Heart right ventricle (tissue), 16 donors: ENCODE results near the gene LETMD1. TPM values are rescaled to one million over a fixed set of nuclear protein-coding genes. Genes with fewer than 3 reads are reported as not detected.

ENCODE experiments used
- ATAC-seq, 8 donors: fragments of 200-7000 bp; cut with Tn5 transposase; one replicate each; pipeline ENCODE4 v1.9.1; 2020; ENCODE audit warnings: mild to moderate bottlenecking in 8 of 8, moderate library complexity in 8 of 8, moderate number of reproducible peaks in 1 of 8
- DNase-seq, 2 donors: peaks; one replicate each; pipeline ENCODE4 v3.0.0-alpha.2; 2020
- H3K27ac ChIP-seq, 10 donors: fragments of 200-600 bp; sonication (generic) in 2 of 10; one replicate each; pipeline versions ENCODE4 v1.5.0 to v1.8.0; 2020 to 2022; ENCODE audit warnings: mild to moderate bottlenecking in 3 of 10
- H3K27me3 ChIP-seq, 7 donors: fragments of 200-600 bp; one replicate each; pipeline ENCODE4 v1.8.0; 2021 to 2022; ENCODE audit warnings: mild to moderate bottlenecking in 2 of 7
- H3K36me3 ChIP-seq, 9 donors: fragments of 200-600 bp; sonication (generic) in 1 of 9; one replicate each; pipeline versions ENCODE4 v1.5.0 to v1.8.0; 2020 to 2022; ENCODE audit warnings: mild to moderate bottlenecking in 2 of 9
- H3K4me1 ChIP-seq, 9 donors: fragments of 200-600 bp; sonication (generic) in 1 of 9; one replicate each; pipeline versions ENCODE4 v1.5.0 to v1.8.0; 2020 to 2022; ENCODE audit warnings: mild to moderate bottlenecking in 4 of 9
- H3K4me3 ChIP-seq, 10 donors: fragments of 200-600 bp; sonication (generic) in 2 of 10; one replicate each; pipeline versions ENCODE4 v1.5.0 to v1.8.0; 2020 to 2022; ENCODE audit warnings: mild to moderate bottlenecking in 7 of 10, moderate library complexity in 2 of 10
- H3K9me3 ChIP-seq, 11 donors: fragments of 200-600 bp in 10 of 11; sonication (generic) in 2 of 11; one replicate each; pipeline versions ENCODE4 v1.5.0 to v1.8.0; 2013 to 2022; ENCODE audit warnings: mild to moderate bottlenecking in 2 of 11, control low read depth in 1 of 11, moderate library complexity in 1 of 11
- CTCF ChIP-seq, 9 donors: fragments of 200-600 bp; sonication (generic) in 2 of 9; IDR thresholded peaks; one replicate each; pipeline versions ENCODE4 v1.5.0 to v1.8.0; 2021 to 2022; ENCODE audit warnings: antibody characterized with exemption in 9 of 9, mild to moderate bottlenecking in 5 of 9, moderate library complexity in 1 of 9
- WGBS, 2 donors: extraction: QIAGEN DNeasy Blood & Tissue Kit; methylation state at CpG; one replicate each; pipeline ENCODE4 v1.1.7; 2013; ENCODE audit warnings: inconsistent platforms in 1 of 2; 5-methylcytosine and 5-hydroxymethylcytosine counted together
- intact Hi-C, 10 donors: fragments of 100-400 bp; cut with DNase I; formaldehyde crosslinking; loops; one replicate each; pipeline versions ENCODE4 v1.11.1 to v1.14.2; 2022
- polyA plus RNA-seq, 2 donors: library from polyadenylated mRNA; stranded (reverse); fragments of 200-250 nt; gene quantifications; one replicate each; pipeline ENCODE4 v1.2.3, GENCODE V29; 2013
- total RNA-seq, 10 donors: library from RNA; stranded (reverse); fragmentation: NEBNext Ultra II Directional in 3 of 10; extraction: Animal tissue kit (Norgen Biotek cat#: 25700) in 3 of 10; gene quantifications; one replicate each; pipeline versions ENCODE4 v1.2.1 to v1.2.4, GENCODE V29; 2021 to 2023
- donor health status: Arrhythmogenic right ventricular cardiomyopathy.
- donor health status: ischemic (EF 13 %, LVEDD 7.1; RV severe dilation, severe dysfunction).
- donor health status: healthy with polysubstance abuse.
- donor health status: DM: no; HTN: yes; CAD: no.
- donor health status: DM: no; HTN: no; CAD: no.
- donor health status: ischemic (EF 25% LVEDD 6.9; RV normal size, moderate dysfunction).
- donor health status: ischemic (EF 25% LVEDD 5.7; RV mildly dilated, moderate dysfunction).
- donor health status: healthy.
- donor health status: DM: yes; HTN: yes; CAD: no.
- donor health status: Ischemic cardiomyopathy.
- donor health status: ischemic (EF 35%, LVEDD 5.7; RV mildly dilated, moderate dysfunction).
- donor health status: nonischemic (EF 11% LVEDD 7.7; RV severe dilation, severe dysfunction).
- donor health status: DM: yes; HTN: yes; CAD: no.
- donor health status: PGD.
- donor health status: ischemic (EF 29% LVEDD 5.4; RV normal size, mild dysfunction).
- donor health status: nonischemic (EF 23%, LVEDD 6.1; RV moderate dilation, normal function).

LETMD1 gene
- total and polyA plus RNA-seq, 12 donors, result 17.3 to 27.3 (median 22.6) TPM

DNA sequence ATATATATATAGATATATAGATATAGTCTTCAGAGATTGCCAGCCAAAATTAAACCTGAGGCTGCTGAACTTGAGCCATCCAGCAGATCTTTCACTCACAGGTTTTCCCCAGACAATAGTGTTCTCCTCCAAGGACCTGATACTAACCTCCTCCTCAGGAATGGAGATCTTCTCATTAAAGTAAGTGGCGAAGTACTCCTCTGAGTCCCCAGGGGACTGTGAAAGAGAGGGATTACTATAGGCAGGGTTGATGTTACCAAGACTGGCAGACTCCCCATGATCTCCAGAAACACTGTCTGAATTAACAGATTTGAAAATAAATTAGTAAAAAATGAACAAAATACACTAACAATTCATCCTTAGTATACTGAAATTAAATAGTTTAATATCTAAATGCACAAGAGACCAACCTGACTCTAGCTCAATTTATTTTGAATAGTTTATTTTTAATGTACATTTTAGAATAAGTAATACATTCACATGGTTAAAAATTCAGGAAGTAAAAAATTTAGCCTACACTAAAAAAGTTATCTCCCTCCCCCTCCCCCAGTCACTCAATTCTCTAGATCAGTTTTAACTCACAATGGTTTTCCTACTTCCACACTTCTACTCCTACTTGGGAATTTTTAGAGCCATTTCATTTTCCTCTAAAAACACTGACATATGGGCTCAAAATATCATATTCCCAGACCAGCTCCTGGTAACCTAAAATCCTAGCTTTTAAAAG lies 39.6 kb upstream of the LETMD1 start:
- Histone ChIP-seq H3K36me3 (peaks cover 0 to 51% (median 31%) of the 10 kb centered on the region in 9 donors), H3K4me1 (peaks cover 0 to 45% (median 10%) of the 10 kb centered on the region in 9 donors), H3K27ac (peak overlapping the region in 7 of 10 donors; percentile 0 to 81 (median 27)), H3K27me3 (no peaks in the 10 kb centered on the region), H3K4me3 (peak overlapping the region in 7 of 10 donors; percentile 3 to 36 (median 11)), H3K9me3 (no peaks in the 10 kb centered on the region)
- no peak for DNase-seq
- ATAC-seq, result no peak
- WGBS, 2 donors, result 88 to 96% methylated on average over 1 of the region's 1 CpG
- no peak for TF ChIP-seq CTCF (IDR thresholded peaks at IDR 0.05)
- intact Hi-C loops, result no loop called here

DNA sequence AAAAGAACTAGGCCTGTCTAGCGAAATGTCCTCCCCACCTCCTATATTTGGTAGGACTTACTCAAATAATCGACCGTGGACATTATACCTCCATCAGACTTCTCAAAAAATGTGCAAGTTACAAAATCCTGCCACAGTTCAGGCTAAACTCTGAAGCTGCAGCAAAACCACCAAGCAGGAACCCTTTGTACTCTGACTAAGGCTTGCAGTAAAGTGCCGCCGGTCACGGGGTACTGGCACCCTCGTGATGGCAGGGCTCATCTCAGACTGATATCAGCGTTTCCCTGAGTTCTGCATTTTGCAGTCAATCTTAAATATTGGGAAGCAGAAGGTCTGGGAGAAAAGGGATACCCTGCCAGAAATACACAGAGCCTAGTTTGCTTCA lies 39.1 kb upstream of the LETMD1 start:
- TF ChIP-seq CTCF (IDR thresholded peaks at IDR 0.05), result no peak
- no peaks in the 10 kb centered on the region for H3K9me3 ChIP-seq
- H3K27me3 ChIP-seq, result no peaks in the 10 kb centered on the region
- H3K4me3 ChIP-seq, result peak overlapping the region in 7 of 10 donors; percentile 3 to 36 (median 11)
- ATAC-seq (peak in 7 of 8 donors; percentile 79 to 94 (median 83)), DNase-seq (peak; percentile 41 to 47)
- 67 to 74% methylated on average over 8 of the region's 8 CpGs for WGBS, 2 donors
- intact Hi-C loops, result no loop called here
- peak overlapping the region in 7 of 10 donors; percentile 0 to 81 (median 27) for H3K27ac ChIP-seq
- peaks cover 0 to 45% (median 29%) of the 10 kb centered on the region in 9 donors for H3K36me3 ChIP-seq
- H3K4me1 ChIP-seq, result peaks cover 0 to 50% (median 10%) of the 10 kb centered on the region in 9 donors

GRCh38 chr12:51011955-51012354 lies 36.2 kb upstream of the LETMD1 start:
- no peak for TF ChIP-seq CTCF (IDR thresholded peaks at IDR 0.05)
- DNase-seq (no peak), ATAC-seq (peak in 2 of 8 donors; percentile 32 to 44)
- Histone ChIP-seq H3K36me3 (peaks cover 0 to 17% (median 10%) of the 10 kb centered on the region in 9 donors), H3K9me3 (no peaks in the 10 kb centered on the region), H3K4me3 (no peak overlapping the region), H3K4me1 (peaks cover 0 to 51% (median 10%) of the 10 kb centered on the region in 9 donors), H3K27ac (no peak overlapping the region), H3K27me3 (no peaks in the 10 kb centered on the region)
- whole genome bisulfite sequencing, 2 donors, result 78 to 83% methylated on average over 4 of the region's 4 CpGs
- intact Hi-C loops, result no loop called here

GRCh38 chr12:51012570-51013236 lies 35.4 kb upstream of the LETMD1 start:
- Histone ChIP-seq H3K4me3 (no peak overlapping the region), H3K9me3 (no peaks in the 10 kb centered on the region), H3K4me1 (peaks cover 0 to 51% (median 10%) of the 10 kb centered on the region in 9 donors), H3K27ac (no peak overlapping the region), H3K27me3 (no peaks in the 10 kb centered on the region), H3K36me3 (peaks cover 0 to 9% (median 3%) of the 10 kb centered on the region in 9 donors)
- no peak for DNase-seq
- TF ChIP-seq CTCF (IDR thresholded peaks at IDR 0.05), result no peak
- no peak for ATAC-seq
- intact Hi-C loops, result no loop called here
- WGBS, 2 donors, result 68 to 78% methylated on average over 5 of the region's 5 CpGs
